Ovary (tissue), 3 donors: ENCODE measurements around the gene CEP89.

Experiments used
- CTCF ChIP-seq, 3 donors: fragments of 450-650 bp in 2 of 3; fragments of 200-600 bp in 1 of 3; IDR thresholded peaks; one replicate each; pipeline versions ENCODE4 v1.5.1 to v1.8.0; 2016 to 2022; ENCODE audit warnings: antibody characterized with exemption in 3 of 3, mild to moderate bottlenecking in 1 of 3
- POLR2A ChIP-seq: fragments of 450-650 bp; IDR thresholded peaks from one replicate; pipeline ENCODE4 v1.6.1; 2017; ENCODE audit warnings: antibody characterized with exemption, mild to moderate bottlenecking, moderate library complexity
- donor health status: DM: no; HTN: no; CAD: no.

DNA sequence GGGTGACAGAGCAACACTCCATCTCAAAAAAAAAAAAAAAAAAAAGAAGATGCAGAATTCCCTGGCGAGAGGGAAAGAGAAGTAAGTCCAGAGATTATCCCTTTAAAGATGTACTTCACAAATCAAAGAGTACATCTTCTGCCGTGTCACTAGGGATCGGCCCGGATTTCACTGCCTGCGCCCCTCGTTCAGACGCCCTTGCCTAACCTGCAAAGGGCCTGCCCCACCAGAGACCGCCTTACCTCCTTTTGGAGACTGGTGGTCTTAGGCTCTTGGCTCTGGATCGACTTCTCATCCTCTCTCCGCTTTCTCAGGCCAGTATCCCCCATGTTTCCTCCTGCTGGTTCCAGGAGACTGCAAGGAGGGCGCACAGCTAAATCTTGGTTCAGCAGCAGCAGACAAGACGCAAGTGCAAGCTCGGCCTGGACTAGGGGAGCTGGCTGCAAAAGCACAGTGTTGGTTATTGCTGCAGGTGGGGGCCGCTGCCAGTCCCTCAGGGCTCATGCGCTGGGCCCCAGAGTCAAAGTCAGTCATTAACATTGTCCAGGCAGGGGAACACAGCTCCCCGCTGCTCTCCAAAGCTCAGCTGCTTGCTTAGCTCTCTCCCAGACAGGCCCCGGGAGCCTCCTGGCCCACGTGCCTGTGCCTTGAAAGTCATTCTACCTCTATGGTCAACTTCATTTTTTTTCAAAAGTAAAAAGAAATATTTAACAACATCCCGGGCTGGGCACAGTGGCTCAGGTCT, 103.4 kb downstream of the CEP89 start:
- TF ChIP-seq CTCF (IDR thresholded peaks at IDR 0.05) (no peak), POLR2A (no peak)
